ENCODE measurements around the gene ADORA3. TPM values are rescaled to one million over a fixed set of nuclear protein-coding genes. Genes with fewer than 3 reads are reported as not detected.

Gene ADORA3
- total and polyA plus RNA-seq, 5 donors, result 2.0 to 10.9 (median 9.9) TPM

DNA sequence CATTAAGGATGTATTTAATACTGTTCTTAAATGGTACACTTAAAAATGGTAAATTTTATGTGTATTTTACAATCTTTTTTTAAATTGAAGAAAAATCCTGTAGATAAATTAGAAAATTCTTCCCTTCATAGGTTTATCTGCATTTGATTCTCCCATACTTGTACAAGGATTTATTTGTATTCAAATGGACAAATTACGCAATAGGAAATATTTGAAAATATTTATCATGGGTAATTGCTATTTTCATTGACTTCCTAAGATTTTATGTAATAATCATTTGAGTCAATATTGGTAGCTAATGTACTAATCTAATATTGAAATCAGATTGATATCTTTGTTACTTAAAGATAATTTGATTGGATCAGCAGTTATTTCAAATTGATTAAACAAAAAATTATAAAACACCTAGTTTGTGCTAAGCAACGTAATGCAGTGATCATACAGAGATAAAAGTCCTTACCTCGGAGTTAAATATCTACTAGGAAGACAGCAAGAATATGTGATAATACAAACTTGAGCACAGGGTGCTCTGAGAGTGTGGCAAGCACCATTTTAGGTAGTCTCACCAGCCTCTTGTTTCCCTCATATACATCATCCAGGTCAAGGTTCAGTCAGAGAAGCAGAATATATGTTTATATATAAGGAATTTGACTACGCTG, 40.9 kb downstream of the ADORA3 start:
- 78% methylated on average over 4 of the region's 4 CpGs for WGBS
- Histone ChIP-seq H3K27ac (ENCODE audit: low read length) (no peak overlapping the region), H3K4me1 (ENCODE audit: control insufficient read depth, insufficient read depth, low read length) (peaks cover 3% of the 10 kb centered on the region), H3K27me3 (ENCODE audit: control insufficient read depth, insufficient read depth) (no peaks in the 10 kb centered on the region), H3K9me3 (ENCODE audit: control insufficient read depth, low read length) (no peaks in the 10 kb centered on the region), H3K4me3 (ENCODE audit: low read length) (no peak overlapping the region)
- intact Hi-C loops (cut with DNase I), result no loop called here
- ATAC-seq, result no peak
- DNase-seq, result no peak

DNA sequence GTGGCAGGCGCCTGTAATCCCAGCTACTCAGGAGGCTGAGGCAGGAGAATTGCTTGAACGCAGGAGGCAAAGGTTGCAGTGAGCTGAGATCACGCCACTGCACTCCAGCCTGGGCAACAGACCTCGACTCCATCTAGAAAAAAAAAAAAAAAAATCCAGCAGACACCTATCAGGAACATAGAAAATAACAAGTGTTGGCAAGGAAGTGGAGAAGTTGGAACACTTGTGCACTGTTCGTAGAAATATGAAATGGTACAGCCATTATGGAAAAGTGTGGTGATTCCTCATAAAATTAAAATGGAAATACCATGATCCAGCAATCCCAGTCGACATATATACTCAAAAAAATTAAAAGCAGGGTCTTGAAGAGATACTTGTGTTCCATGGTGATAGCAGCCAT, 41.7 kb downstream of the ADORA3 start:
- DNase-seq (no peak), ATAC-seq (no peak)
- Histone ChIP-seq H3K4me1 (ENCODE audit: control insufficient read depth, insufficient read depth, low read length) (peaks cover 3% of the 10 kb centered on the region), H3K27ac (ENCODE audit: low read length) (no peak overlapping the region), H3K9me3 (ENCODE audit: control insufficient read depth, low read length) (no peaks in the 10 kb centered on the region), H3K4me3 (ENCODE audit: low read length) (no peak overlapping the region), H3K27me3 (ENCODE audit: control insufficient read depth, insufficient read depth) (no peaks in the 10 kb centered on the region)
- intact Hi-C loops (cut with DNase I), result no loop called here
- WGBS, result 92% methylated on average over 6 of the region's 6 CpGs

DNA sequence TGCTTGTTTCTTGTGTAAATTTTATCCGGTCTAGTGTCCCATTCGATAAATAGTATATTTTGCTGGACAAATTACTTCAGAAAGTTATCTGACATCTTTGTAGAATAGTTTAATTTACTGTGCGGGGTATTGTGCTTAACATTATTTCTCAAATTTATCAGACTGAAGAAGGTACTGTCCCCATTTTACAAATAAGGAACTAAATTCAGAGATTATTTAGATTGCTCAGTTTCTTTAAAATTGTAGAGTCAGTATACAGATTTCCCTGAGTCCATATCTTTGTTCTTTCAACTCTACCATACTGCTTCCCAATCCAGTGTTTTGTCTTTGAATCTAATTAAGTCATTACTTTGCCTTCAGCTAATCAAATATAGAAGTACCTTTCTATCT, 47.8 kb downstream of the ADORA3 start:
- 93% methylated on average over 3 of the region's 3 CpGs for WGBS
- Histone ChIP-seq H3K27ac (ENCODE audit: low read length) (no peak overlapping the region), H3K4me3 (ENCODE audit: low read length) (no peak overlapping the region), H3K9me3 (ENCODE audit: control insufficient read depth, low read length) (no peaks in the 10 kb centered on the region), H3K4me1 (ENCODE audit: control insufficient read depth, insufficient read depth, low read length) (no peaks in the 10 kb centered on the region), H3K27me3 (ENCODE audit: control insufficient read depth, insufficient read depth) (no peaks in the 10 kb centered on the region)
- intact Hi-C loops (cut with DNase I), result no loop called here
- ATAC-seq, result no peak
- DNase-seq, result no peak

DNA sequence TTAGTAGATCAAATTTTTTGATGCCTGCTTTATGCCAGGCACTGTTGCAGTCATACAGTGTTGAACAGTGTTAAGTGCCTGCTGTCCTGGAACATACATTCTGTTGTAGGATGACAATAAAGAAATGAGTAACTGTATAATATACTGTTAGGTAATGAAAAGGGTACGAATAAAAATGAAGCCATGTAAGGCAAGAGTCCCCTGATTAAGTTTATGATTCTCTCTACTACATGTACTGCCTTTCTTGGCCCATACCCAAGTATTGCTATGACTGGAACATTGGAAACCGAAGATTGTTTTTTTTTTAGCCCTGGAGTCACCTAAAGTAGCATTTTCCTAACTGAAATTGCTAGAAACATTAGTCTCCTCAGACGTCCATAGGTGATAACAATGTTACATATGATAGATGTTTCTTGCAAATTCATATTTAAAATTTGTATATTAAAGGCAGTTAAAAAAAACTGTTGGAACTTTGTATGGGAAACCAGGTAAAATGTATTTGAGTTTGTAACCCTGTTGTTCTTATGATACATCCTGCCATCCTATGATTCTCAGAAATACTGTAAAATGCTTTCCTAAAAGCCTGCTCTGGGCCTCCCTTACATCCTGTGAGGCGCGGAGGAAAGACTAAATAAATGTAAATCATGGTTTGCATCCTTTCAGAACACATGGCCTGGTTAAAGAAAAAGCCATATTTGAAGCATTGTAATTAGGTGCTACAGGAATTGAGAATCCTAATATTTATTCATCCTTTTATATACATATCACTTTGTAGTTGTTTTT, 48.4 kb downstream of the ADORA3 start:
- Histone ChIP-seq H3K27ac (ENCODE audit: low read length) (no peak overlapping the region), H3K4me1 (ENCODE audit: control insufficient read depth, insufficient read depth, low read length) (no peaks in the 10 kb centered on the region), H3K9me3 (ENCODE audit: control insufficient read depth, low read length) (no peaks in the 10 kb centered on the region), H3K4me3 (ENCODE audit: low read length) (no peak overlapping the region), H3K27me3 (ENCODE audit: control insufficient read depth, insufficient read depth) (no peaks in the 10 kb centered on the region)
- intact Hi-C loops (cut with DNase I), result no loop called here
- 68% methylated on average over 5 of the region's 5 CpGs for WGBS
- DNase-seq, result no peak
- no peak for ATAC-seq

DNA sequence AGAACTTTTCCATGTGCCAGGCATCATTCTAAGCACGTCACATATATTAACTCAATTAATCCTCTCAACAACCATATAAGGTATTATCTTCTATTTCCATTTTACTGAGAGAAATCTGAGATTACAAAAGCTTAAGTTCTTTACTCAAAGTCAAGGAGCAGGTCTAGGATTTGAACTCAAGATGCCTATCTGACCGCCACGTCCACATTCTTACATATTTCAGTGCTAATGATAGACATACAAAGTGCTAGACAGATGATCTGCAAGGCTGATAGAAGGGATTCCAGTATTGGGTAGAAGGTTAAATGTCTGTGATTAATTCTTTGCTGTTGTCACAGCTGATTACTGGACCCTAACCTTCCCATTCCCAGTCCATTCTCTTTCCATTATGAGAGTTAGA, 49.7 kb downstream of the ADORA3 start:
- 82% methylated on average over 3 of the region's 3 CpGs for WGBS
- ATAC-seq (no peak), DNase-seq (no peak)
- intact Hi-C loops (cut with DNase I), result no loop called here
- no peaks in the 10 kb centered on the region for H3K4me1 ChIP-seq (ENCODE audit: control insufficient read depth, insufficient read depth, low read length)
- H3K9me3 ChIP-seq (ENCODE audit: control insufficient read depth, low read length), result no peaks in the 10 kb centered on the region
- H3K27ac ChIP-seq (ENCODE audit: low read length), result no peak overlapping the region
- no peaks in the 10 kb centered on the region for H3K27me3 ChIP-seq (ENCODE audit: control insufficient read depth, insufficient read depth)
- H3K4me3 ChIP-seq (ENCODE audit: low read length), result no peak overlapping the region

DNA sequence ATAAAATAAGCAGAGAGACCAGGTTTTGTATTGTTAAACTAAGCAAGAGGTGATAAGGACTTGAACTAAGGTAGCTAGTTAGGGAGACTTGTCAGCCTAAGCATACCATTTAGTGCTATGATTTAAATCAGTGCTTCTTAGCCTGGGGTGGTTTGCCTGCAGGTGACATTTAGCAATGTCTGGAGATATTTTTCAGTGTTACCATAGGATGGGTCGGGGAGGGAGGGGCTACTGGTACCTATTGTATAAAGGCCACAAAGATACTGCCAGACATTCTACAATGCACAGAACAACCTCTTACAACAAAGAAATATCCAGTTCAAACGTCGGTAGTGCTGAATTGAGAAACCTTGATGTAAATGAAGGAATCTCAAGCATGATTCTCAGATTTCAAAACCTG, 50.9 kb downstream of the ADORA3 start:
- no peak for DNase-seq
- ATAC-seq, result no peak
- Histone ChIP-seq H3K4me3 (ENCODE audit: low read length) (no peak overlapping the region), H3K4me1 (ENCODE audit: control insufficient read depth, insufficient read depth, low read length) (no peaks in the 10 kb centered on the region), H3K9me3 (ENCODE audit: control insufficient read depth, low read length) (no peaks in the 10 kb centered on the region), H3K27ac (ENCODE audit: low read length) (no peak overlapping the region), H3K27me3 (ENCODE audit: control insufficient read depth, insufficient read depth) (no peaks in the 10 kb centered on the region)
- WGBS, result 75% methylated on average over 3 of the region's 3 CpGs
- intact Hi-C loops (cut with DNase I), result no loop called here

DNA sequence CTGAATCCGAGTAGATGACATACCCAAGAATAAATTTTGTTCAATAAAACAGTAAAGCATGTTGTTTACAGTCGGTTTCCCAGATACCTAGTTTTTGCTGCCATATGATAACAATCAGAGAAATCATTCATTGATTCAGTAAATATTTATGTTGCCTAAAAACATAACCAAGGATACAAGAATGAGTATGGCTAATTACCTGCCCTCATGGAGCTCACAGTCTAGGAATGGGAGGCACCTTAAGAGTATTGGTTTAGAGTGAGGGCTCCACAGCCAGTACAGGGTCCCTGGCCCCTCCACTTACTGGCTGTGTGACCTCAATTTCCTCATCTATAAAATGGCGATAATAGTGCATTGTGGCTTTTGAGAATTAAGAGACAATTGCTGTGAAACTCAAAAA, 53.2 kb downstream of the ADORA3 start:
- Histone ChIP-seq H3K27ac (ENCODE audit: low read length) (no peak overlapping the region), H3K27me3 (ENCODE audit: control insufficient read depth, insufficient read depth) (no peaks in the 10 kb centered on the region), H3K4me3 (ENCODE audit: low read length) (peak overlapping the region; percentile 94), H3K9me3 (ENCODE audit: control insufficient read depth, low read length) (no peaks in the 10 kb centered on the region), H3K4me1 (ENCODE audit: control insufficient read depth, insufficient read depth, low read length) (no peaks in the 10 kb centered on the region)
- 52% methylated on average over 3 of the region's 3 CpGs for WGBS
- DNase-seq (no peak), ATAC-seq (no peak)
- intact Hi-C loops (cut with DNase I), result no loop called here

DNA sequence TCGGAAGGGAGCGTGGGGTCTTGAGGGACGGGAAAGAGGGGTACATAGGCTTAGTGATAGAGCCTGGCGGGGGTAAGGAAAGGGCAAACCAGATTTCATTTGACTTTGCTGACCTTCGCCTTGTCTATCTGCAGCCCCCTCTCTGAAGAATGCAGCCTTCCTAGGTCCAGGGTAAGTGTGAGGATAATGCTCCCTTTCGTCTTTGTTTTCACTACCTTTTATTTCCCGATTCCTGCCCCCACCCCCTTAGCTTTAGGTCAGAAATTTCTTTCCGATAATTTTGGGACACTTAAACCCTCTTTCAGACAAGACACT, 53.8 kb downstream of the ADORA3 start:
- no peak for DNase-seq
- 1% methylated on average over 8 of the region's 8 CpGs for WGBS
- ATAC-seq, result no peak
- Histone ChIP-seq H3K9me3 (ENCODE audit: control insufficient read depth, low read length) (no peaks in the 10 kb centered on the region), H3K4me1 (ENCODE audit: control insufficient read depth, insufficient read depth, low read length) (no peaks in the 10 kb centered on the region), H3K27me3 (ENCODE audit: control insufficient read depth, insufficient read depth) (no peaks in the 10 kb centered on the region), H3K27ac (ENCODE audit: low read length) (peak overlapping the region; percentile 99), H3K4me3 (ENCODE audit: low read length) (peak overlapping the region; percentile 94)
- intact Hi-C loops (cut with DNase I), result no loop called here

Other genes with a start within 250 kb of the ADORA3 start
- not detected for gene CHIA, start 212.8 kb downstream of the ADORA3 start, total RNA-seq
- gene CHIA, start 212.8 kb downstream of the ADORA3 start, polyA plus RNA-seq, result 0.09 TPM
- gene OVGP1, start 75.9 kb downstream of the ADORA3 start, total RNA-seq, result 1 to 10 TPM in 1 of 4 donors, under 1 TPM in 3; 0.44 to 1.1 (median 0.81) TPM
- 0.66 TPM for gene OVGP1, start 75.9 kb downstream of the ADORA3 start, polyA plus RNA-seq
- 10 to 100 TPM; 24.1 to 29.2 (median 27.9) TPM for gene WDR77, start 54.4 kb downstream of the ADORA3 start, total RNA-seq
- 28.2 TPM for gene WDR77, start 54.4 kb downstream of the ADORA3 start, polyA plus RNA-seq
- 100 to 1,000 TPM; 433 to 505 (median 493) TPM for gene ATP5PB, start 54.2 kb downstream of the ADORA3 start, total RNA-seq
- gene ATP5PB, start 54.2 kb downstream of the ADORA3 start, polyA plus RNA-seq, result 918 TPM
- gene C1orf162, start 29.6 kb downstream of the ADORA3 start, total RNA-seq, result 10 to 100 TPM; 13.0 to 28.1 (median 18.0) TPM
- 13.5 TPM for gene C1orf162, start 29.6 kb downstream of the ADORA3 start, polyA plus RNA-seq
- gene TMIGD3, start within 50 bp of the ADORA3 start, total RNA-seq, result 1 to 10 TPM in 3 of 4 donors, under 1 TPM in 1; 0.82 to 9.5 (median 3.7) TPM
- gene TMIGD3, start within 50 bp of the ADORA3 start, polyA plus RNA-seq, result 2.1 TPM
- gene RAP1A, start 116.2 kb upstream of the ADORA3 start, total RNA-seq, result 100 to 1,000 TPM; 104 to 128 (median 111) TPM
- gene RAP1A, start 116.2 kb upstream of the ADORA3 start, polyA plus RNA-seq, result 110 TPM
- gene INKA2, start 235.8 kb upstream of the ADORA3 start, total RNA-seq, result 10 to 100 TPM; 18.9 to 46.2 (median 26.9) TPM
- 14.3 TPM for gene INKA2, start 235.8 kb upstream of the ADORA3 start, polyA plus RNA-seq